Measurements from ENCODE around the gene SNRPA.
"Not testable (repeated sequence)": the region's sequence is repeated elsewhere in the genome, so short reads cannot be mapped to it uniquely, and the experiment has no call there.

The SNRPA gene

DNA sequence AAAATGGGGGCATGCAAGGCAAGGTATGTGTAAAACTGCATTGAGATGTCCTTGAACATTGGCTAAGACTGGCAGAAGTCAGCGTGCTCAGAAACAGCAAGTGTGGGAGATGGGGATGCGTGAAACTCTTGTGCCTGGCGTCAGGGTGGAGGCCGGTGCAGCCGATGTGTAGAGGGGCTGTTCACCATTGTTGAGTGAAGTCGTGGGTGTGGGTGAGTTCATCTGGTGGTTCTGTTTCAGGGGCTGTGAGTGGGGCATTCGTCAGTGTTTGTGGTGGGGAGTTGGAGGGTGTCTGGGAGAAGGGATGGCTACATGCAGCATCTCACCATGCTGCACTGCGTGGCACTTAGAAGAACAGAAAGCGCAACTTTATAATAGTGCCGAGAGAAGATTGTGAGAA is 13.0 kb downstream of the SNRPA start:
- Histone ChIP-seq H3K79me2 (ENCODE audit: insufficient read depth, low read length) (peaks cover 24% of the 10 kb centered on the region), H3F3A (ENCODE audit: insufficient read depth) (peaks cover 13% of the 10 kb centered on the region; the same call in 1 of the 2 replicates), H3K27me3 (ENCODE audit: low read length) (no peaks in the 10 kb centered on the region), H3K9me2 (replicated peaks; ENCODE audit: insufficient read depth, low read length) (no peaks in the 10 kb centered on the region), H3K4me3 (ENCODE audit: insufficient read depth, low read length, poor library complexity, severe bottlenecking) (no peak overlapping the region), H3K9ac (ENCODE audit: low read length) (no peak overlapping the region), H2AFZ (ENCODE audit: low read depth, low read length, severe bottlenecking) (no peak overlapping the region), H3K36me3 (ENCODE audit: low read length) (peaks cover 48% of the 10 kb centered on the region), H4K20me1 (ENCODE audit: low read depth, low read length) (peaks cover 11% of the 10 kb centered on the region; the same call in 1 of the 2 replicates), H3K9me3 (ENCODE audit: insufficient read depth, low read length) (no peaks in the 10 kb centered on the region), H3K27ac (ENCODE audit: low read depth, low read length) (no peak overlapping the region), H3K4me2 (ENCODE audit: low read depth, low read length, poor library complexity, severe bottlenecking) (no peak overlapping the region)
- TF ChIP-seq, protein P1, sequence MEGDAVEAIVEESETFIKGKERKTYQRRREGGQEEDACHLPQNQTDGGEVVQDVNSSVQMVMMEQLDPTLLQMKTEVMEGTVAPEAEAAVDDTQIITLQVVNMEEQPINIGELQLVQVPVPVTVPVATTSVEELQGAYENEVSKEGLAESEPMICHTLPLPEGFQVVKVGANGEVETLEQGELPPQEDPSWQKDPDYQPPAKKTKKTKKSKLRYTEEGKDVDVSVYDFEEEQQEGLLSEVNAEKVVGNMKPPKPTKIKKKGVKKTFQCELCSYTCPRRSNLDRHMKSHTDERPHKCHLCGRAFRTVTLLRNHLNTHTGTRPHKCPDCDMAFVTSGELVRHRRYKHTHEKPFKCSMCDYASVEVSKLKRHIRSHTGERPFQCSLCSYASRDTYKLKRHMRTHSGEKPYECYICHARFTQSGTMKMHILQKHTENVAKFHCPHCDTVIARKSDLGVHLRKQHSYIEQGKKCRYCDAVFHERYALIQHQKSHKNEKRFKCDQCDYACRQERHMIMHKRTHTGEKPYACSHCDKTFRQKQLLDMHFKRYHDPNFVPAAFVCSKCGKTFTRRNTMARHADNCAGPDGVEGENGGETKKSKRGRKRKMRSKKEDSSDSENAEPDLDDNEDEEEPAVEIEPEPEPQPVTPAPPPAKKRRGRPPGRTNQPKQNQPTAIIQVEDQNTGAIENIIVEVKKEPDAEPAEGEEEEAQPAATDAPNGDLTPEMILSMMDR (IDR thresholded peaks at IDR 0.05; ENCODE audit: insufficient read depth, low read length, poor library complexity, severe bottlenecking): no peak
- TF ChIP-seq EZH2phosphoT487 (conservative IDR thresholded peaks at IDR 0.05; ENCODE audit: low read length): no peak

DNA sequence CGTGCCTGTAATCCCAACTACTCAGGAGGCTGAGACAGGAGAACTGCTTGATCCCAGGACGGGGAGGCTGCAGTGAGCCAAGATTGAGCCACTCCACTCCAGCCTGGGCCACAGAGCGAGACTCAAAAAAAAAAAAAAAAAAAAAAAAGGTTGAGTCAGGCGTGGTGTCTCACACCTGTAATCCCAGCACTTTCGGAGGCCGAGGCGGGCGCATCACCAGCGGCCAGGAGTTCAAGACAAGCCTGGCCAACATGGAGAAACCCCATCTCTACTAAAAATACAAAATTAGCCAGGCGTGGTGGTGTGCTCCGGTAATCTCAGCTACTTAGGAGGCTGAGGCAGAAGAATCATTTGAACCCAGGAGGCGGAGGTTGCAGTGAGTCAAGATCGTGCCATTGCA is 15.4 kb downstream of the SNRPA start:
- H4K20me1 ChIP-seq (ENCODE audit: low read depth, low read length); H3K79me2 ChIP-seq (ENCODE audit: insufficient read depth, low read length); H3K9me2 ChIP-seq (replicated peaks; ENCODE audit: insufficient read depth, low read length); H3K27ac ChIP-seq (ENCODE audit: low read depth, low read length); H3K4me2 ChIP-seq (ENCODE audit: low read depth, low read length, poor library complexity, severe bottlenecking); H2AFZ ChIP-seq (ENCODE audit: low read depth, low read length, severe bottlenecking); H3K9ac ChIP-seq (ENCODE audit: low read length); H3K4me3 ChIP-seq (ENCODE audit: insufficient read depth, low read length, poor library complexity, severe bottlenecking); H3K27me3 ChIP-seq (ENCODE audit: low read length); H3K9me3 ChIP-seq (ENCODE audit: insufficient read depth, low read length): not testable (repeated sequence)
- H3F3A ChIP-seq (ENCODE audit: insufficient read depth): peaks cover 13% of the 10 kb centered on the region; the same call in 1 of the 2 replicates
- peaks cover 31% of the 10 kb centered on the region for H3K36me3 ChIP-seq (ENCODE audit: low read length)

DNA sequence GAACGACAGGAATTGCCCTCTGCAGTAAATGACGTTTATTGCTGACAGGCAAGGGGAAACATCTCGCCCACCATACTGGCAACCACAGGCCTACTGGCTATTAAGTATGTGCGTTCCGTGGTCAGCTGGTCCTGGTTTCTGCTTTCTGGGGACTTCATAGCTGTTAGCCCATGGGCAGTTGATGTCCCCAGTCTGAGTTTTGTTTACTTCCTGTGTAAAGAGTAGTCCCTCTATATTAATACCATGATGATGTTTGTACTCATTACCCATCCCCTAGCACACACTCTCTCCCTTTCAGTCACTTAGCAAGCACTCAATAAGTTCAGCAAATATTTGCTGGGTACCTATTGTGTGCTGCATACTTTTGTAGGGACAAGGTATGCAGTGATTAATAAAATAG is 17.9 kb downstream of the SNRPA start:
- Histone ChIP-seq H3K4me3 (ENCODE audit: insufficient read depth, low read length, poor library complexity, severe bottlenecking) (no peak overlapping the region), H3K9ac (ENCODE audit: low read length) (no peak overlapping the region), H3K27ac (ENCODE audit: low read depth, low read length) (no peak overlapping the region), H3K79me2 (ENCODE audit: insufficient read depth, low read length) (no peaks in the 10 kb centered on the region), H3F3A (ENCODE audit: insufficient read depth) (peaks cover 22% of the 10 kb centered on the region), H4K20me1 (ENCODE audit: low read depth, low read length) (no peaks in the 10 kb centered on the region), H3K36me3 (ENCODE audit: low read length) (peaks cover 19% of the 10 kb centered on the region; the same call in 1 of the 2 replicates), H3K4me2 (ENCODE audit: low read depth, low read length, poor library complexity, severe bottlenecking) (no peak overlapping the region), H3K9me2 (replicated peaks; ENCODE audit: insufficient read depth, low read length) (no peaks in the 10 kb centered on the region), H3K27me3 (ENCODE audit: low read length) (no peaks in the 10 kb centered on the region), H3K9me3 (ENCODE audit: insufficient read depth, low read length) (no peaks in the 10 kb centered on the region), H2AFZ (ENCODE audit: low read depth, low read length, severe bottlenecking) (no peak overlapping the region)
- TF ChIP-seq, protein P1 (IDR thresholded peaks at IDR 0.05; ENCODE audit: insufficient read depth, low read length, poor library complexity, severe bottlenecking): no peak
- no peak for TF ChIP-seq EZH2phosphoT487 (conservative IDR thresholded peaks at IDR 0.05; ENCODE audit: low read length)

DNA sequence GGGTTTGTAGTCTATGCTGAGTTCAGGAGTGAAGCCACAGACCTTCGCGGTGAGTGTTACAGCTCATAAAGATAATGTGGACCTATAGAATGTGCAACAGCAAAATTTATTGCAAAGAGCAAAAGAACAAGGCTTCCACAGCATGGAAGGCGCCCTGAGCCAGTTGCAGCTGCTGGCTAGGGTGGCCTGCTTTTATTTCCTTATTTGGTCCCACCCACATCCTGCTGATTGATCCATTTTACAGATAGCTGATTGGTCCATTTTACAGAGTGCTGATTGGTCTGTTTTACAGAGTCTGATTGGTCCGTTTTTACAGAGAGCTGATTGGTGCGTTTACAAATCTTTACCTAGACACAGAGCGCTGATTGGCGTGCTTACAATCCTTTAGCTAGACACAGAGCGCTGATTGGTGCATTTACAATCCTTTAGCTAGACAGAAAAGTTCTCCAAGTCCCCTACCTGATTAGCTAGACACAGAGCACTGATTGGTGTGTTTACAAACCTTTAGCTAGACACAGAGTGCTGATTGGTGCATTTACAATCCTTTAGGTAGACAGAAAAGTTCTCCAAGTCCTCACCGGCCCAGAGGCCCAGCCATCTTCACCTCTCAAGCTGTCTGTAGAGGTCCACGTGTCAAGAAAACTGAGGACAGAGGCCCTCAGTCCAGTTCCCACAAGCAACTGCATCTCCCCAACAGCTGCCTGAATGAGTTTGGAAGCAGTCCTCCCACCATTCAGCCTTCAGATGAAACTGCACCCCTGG is 20.3 kb downstream of the SNRPA start:
- not testable (repeated sequence) for H3K4me3 ChIP-seq (ENCODE audit: insufficient read depth, low read length, poor library complexity, severe bottlenecking); H3K27me3 ChIP-seq (ENCODE audit: low read length); H3K36me3 ChIP-seq (ENCODE audit: low read length); H2AFZ ChIP-seq (ENCODE audit: low read depth, low read length, severe bottlenecking); H3K9me2 ChIP-seq (replicated peaks; ENCODE audit: insufficient read depth, low read length); H3K9me3 ChIP-seq (ENCODE audit: insufficient read depth, low read length); H3K79me2 ChIP-seq (ENCODE audit: insufficient read depth, low read length); H4K20me1 ChIP-seq (ENCODE audit: low read depth, low read length); H3K27ac ChIP-seq (ENCODE audit: low read depth, low read length); H3K9ac ChIP-seq (ENCODE audit: low read length); H3K4me2 ChIP-seq (ENCODE audit: low read depth, low read length, poor library complexity, severe bottlenecking)
- peaks cover 18% of the 10 kb centered on the region for H3F3A ChIP-seq (ENCODE audit: insufficient read depth)
